Measurements from ENCODE around the gene KLHL29.

DNA sequence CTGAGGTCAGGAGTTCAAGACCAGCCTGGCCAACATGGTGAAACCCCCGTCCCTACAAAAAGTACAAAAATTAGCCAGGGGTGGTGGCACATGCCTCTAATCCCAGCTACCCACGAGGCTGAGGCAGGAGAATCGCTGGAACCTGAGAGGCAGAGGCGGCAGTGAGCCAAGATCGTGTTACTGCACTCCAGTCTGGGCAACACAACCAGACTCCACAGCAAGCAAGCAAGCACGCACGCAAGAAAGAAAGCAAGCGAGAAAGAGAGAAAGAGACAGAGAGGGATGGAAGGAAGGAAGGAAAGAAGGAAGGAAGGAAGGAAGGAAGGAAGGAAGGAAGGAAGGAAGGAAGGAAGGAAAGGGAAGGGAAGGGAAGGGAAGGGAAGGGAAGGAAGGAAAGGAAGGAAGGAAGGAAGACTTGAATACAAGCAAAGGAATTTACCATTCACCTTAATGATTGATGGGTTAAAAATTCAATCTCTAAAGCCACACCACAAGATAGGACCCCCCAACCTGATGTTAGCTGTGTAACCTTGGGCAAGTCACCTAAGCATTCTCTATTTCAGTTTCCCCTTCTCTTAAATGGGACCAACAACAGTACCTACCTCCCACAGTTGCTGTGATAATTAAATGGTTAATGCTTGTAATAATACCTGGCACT is 360.2 kb downstream of the KLHL29 start:
- TF ChIP-seq, protein P1, sequence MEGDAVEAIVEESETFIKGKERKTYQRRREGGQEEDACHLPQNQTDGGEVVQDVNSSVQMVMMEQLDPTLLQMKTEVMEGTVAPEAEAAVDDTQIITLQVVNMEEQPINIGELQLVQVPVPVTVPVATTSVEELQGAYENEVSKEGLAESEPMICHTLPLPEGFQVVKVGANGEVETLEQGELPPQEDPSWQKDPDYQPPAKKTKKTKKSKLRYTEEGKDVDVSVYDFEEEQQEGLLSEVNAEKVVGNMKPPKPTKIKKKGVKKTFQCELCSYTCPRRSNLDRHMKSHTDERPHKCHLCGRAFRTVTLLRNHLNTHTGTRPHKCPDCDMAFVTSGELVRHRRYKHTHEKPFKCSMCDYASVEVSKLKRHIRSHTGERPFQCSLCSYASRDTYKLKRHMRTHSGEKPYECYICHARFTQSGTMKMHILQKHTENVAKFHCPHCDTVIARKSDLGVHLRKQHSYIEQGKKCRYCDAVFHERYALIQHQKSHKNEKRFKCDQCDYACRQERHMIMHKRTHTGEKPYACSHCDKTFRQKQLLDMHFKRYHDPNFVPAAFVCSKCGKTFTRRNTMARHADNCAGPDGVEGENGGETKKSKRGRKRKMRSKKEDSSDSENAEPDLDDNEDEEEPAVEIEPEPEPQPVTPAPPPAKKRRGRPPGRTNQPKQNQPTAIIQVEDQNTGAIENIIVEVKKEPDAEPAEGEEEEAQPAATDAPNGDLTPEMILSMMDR (conservative IDR thresholded peaks at IDR 0.05; ENCODE audit: low read depth in 2 of 2), result no peak
- TF ChIP-seq EZH2 (IDR thresholded peaks at IDR 0.05; ENCODE audit: low read depth, unreplicated experiment) (no peak), POLR2AphosphoS5 (IDR thresholded peaks at IDR 0.05; ENCODE audit: low read depth) (no peak), CREB1 (CRISPR knock-in tag; IDR thresholded peaks at IDR 0.05; ENCODE audit: low read depth) (no peak), JUNB (IDR thresholded peaks at IDR 0.05; ENCODE audit: unreplicated experiment) (no peak), NANOG (IDR thresholded peaks at IDR 0.05; ENCODE audit: borderline replicate concordance) (no peak), EZH2phosphoT487 (IDR thresholded peaks at IDR 0.05; ENCODE audit: unreplicated experiment) (no peak)
